ENCODE results near the gene FHIT.

FHIT gene

DNA sequence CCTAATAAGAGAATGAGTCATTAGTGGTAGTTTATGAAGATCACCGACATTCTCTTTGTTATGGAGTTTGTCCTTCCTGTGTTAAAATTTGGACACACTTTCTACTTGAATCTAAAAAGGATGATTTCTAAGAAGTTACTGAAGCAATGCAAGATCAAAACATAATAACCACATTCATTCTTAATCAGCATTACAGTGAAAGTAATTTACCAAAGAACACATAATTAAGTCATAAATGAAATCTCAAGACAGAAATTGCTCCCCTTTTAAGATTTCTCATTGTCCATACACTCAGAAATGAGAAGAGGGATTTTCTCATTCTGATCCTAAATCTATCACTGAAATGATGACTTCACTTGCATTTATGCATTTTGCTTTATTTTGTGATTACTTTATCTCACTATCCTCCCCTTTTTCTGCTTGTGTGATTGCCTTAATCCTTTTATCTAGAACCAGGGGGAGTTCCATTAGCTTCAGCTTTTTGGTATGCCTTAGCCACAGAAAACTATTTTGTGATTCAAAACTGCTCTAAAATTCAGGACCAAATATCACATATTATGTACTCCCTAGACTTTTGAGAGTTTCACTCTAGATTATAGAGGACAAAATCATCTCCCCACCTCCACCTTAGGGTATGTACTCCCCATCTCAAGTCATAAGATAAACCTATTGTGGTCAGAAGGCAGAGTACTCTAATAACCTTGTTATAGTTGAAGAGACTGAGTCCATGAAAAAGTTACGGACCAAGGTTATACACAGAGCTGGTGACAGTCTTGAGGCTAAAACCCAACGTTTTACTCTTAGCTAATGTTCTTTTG, 1383.9 kb downstream of the FHIT start:
- H3K36me3 ChIP-seq, result no peaks in the 10 kb centered on the region
- H3K4me1 ChIP-seq, result no peaks in the 10 kb centered on the region
- H3K27ac ChIP-seq, result no peak overlapping the region
- H3K9me3 ChIP-seq, result no peaks in the 10 kb centered on the region
- no peak for DNase-seq
- intact Hi-C loops (cut with DNase I; ENCODE audit: low total_unique reads), result no loop called here
- no peaks in the 10 kb centered on the region for H3K27me3 ChIP-seq
- TF ChIP-seq, protein P1, sequence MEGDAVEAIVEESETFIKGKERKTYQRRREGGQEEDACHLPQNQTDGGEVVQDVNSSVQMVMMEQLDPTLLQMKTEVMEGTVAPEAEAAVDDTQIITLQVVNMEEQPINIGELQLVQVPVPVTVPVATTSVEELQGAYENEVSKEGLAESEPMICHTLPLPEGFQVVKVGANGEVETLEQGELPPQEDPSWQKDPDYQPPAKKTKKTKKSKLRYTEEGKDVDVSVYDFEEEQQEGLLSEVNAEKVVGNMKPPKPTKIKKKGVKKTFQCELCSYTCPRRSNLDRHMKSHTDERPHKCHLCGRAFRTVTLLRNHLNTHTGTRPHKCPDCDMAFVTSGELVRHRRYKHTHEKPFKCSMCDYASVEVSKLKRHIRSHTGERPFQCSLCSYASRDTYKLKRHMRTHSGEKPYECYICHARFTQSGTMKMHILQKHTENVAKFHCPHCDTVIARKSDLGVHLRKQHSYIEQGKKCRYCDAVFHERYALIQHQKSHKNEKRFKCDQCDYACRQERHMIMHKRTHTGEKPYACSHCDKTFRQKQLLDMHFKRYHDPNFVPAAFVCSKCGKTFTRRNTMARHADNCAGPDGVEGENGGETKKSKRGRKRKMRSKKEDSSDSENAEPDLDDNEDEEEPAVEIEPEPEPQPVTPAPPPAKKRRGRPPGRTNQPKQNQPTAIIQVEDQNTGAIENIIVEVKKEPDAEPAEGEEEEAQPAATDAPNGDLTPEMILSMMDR (IDR thresholded peaks at IDR 0.05), result no peak
- no peak overlapping the region for H3K4me3 ChIP-seq

DNA sequence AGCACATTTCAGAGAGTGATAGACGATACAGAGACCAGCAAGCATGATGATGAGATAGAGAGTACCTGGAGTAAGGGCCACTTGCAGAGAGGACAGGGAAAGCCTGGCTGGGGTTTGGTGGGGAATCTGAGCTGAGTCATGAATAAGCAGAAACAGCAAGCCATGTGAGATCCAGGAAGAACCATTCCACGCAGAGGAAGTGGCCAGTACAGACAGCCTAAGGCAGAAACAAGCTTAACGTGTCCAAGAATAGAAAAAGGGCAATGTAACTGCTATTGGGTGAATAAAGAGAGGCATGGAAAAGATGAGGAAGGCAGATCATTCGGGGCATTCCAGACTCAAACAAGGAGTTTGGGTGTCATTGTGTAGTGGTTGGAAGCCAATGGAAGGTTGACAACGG, 1385.2 kb downstream of the FHIT start:
- TF ChIP-seq, protein P1 (IDR thresholded peaks at IDR 0.05), result no peak
- intact Hi-C loops (cut with DNase I; ENCODE audit: low total_unique reads), result no loop called here
- no peak overlapping the region for H3K27ac ChIP-seq
- H3K4me1 ChIP-seq, result no peaks in the 10 kb centered on the region
- no peaks in the 10 kb centered on the region for H3K36me3 ChIP-seq
- H3K4me3 ChIP-seq, result no peak overlapping the region
- H3K27me3 ChIP-seq, result no peaks in the 10 kb centered on the region
- no peak for DNase-seq
- no peaks in the 10 kb centered on the region for H3K9me3 ChIP-seq

DNA sequence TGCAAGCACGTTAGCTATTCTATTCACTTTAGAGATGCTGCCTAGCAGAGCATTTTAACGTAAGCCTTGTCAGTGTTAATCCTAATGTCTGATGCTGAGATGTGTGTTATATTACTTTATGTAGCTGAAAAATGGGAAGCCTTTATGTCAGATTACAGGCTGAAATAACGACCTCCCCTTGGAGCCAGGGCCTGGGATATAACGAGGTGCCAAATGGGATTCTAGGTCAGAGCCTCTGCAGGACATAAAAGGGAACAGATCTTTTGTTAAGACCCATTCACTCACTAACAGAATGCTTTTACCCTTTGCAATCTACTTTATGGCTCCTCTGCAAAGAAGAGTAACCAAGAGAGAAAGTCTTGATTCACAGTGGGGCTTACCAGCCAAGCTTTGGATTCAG, 1385.9 kb downstream of the FHIT start:
- no peaks in the 10 kb centered on the region for H3K36me3 ChIP-seq
- intact Hi-C loops (cut with DNase I; ENCODE audit: low total_unique reads), result no loop called here
- H3K27ac ChIP-seq, result no peak overlapping the region
- no peaks in the 10 kb centered on the region for H3K9me3 ChIP-seq
- TF ChIP-seq, protein P1 (IDR thresholded peaks at IDR 0.05), result no peak
- no peaks in the 10 kb centered on the region for H3K4me1 ChIP-seq
- no peak for DNase-seq
- no peak overlapping the region for H3K4me3 ChIP-seq
- H3K27me3 ChIP-seq, result no peaks in the 10 kb centered on the region

GRCh38 chr3:59862686-59863085, 1388.6 kb downstream of the FHIT start:
- intact Hi-C loops (cut with DNase I; ENCODE audit: low total_unique reads), result no loop called here
- no peak overlapping the region for H3K27ac ChIP-seq
- H3K4me1 ChIP-seq, result no peaks in the 10 kb centered on the region
- TF ChIP-seq, protein P1 (IDR thresholded peaks at IDR 0.05), result no peak
- no peaks in the 10 kb centered on the region for H3K27me3 ChIP-seq
- H3K4me3 ChIP-seq, result no peak overlapping the region
- DNase-seq, result no peak
- H3K9me3 ChIP-seq, result no peaks in the 10 kb centered on the region
- no peaks in the 10 kb centered on the region for H3K36me3 ChIP-seq

GRCh38 chr3:59857589-59858346, 1393.5 kb downstream of the FHIT start:
- no peaks in the 10 kb centered on the region for H3K9me3 ChIP-seq
- H3K27ac ChIP-seq, result no peak overlapping the region
- no peaks in the 10 kb centered on the region for H3K36me3 ChIP-seq
- intact Hi-C loops (cut with DNase I; ENCODE audit: low total_unique reads), result loop anchor here (5.0 kb wide), 1 partner anchor 280 kb away; no protein-coding TSS in a partner anchor
- DNase-seq, result peak; percentile 64 to 85
- no peak overlapping the region for H3K4me3 ChIP-seq
- TF ChIP-seq, protein P1 (IDR thresholded peaks at IDR 0.05), result peak; percentile 93 to 95
- H3K27me3 ChIP-seq, result no peaks in the 10 kb centered on the region
- H3K4me1 ChIP-seq, result no peaks in the 10 kb centered on the region

Data from tibial artery (tissue), 4 donors.